GM12891 (cell line): ENCODE results near the gene TPCN2.

Source experiments
- POLR2A ChIP-seq: IDR thresholded peaks from 2 replicates; pipeline ENCODE4 v1.6.1; 2011; ENCODE audit warnings: low read depth, low read length, control low read depth
- POLR2AphosphoS5 ChIP-seq: IDR thresholded peaks from 2 replicates; pipeline ENCODE4 v1.6.1; 2011; ENCODE audit warnings: low read depth, low read length, control low read depth
- POU2F2 ChIP-seq: IDR thresholded peaks from 2 replicates; pipeline ENCODE4 v1.6.1; 2011; ENCODE audit warnings: low read depth, mild to moderate bottlenecking, control low read depth, low read length, moderate library complexity
- SPI1 ChIP-seq: IDR thresholded peaks from 2 replicates; pipeline ENCODE4 v1.6.1; 2011; ENCODE audit warnings: low read depth, low read length, control low read depth
- TAF1 ChIP-seq: IDR thresholded peaks from 2 replicates; pipeline ENCODE4 v1.6.1; 2011; ENCODE audit warnings: low read depth, low read length, control low read depth

- TF ChIP-seq POLR2A (no peak), TAF1 (no peak), POLR2AphosphoS5 (no peak), POU2F2 (no peak), SPI1 (no peak)
These were observed 64.5 kb downstream of the TPCN2 start for GRCh38 chr11:69113226-69113625.
